Hepatocyte (in vitro differentiated cells): ENCODE results near the gene TAF6. TPM values are rescaled to one million over a fixed set of nuclear protein-coding genes. Genes with fewer than 3 reads are reported as not detected.

Experiments
- DNase-seq: peaks from one replicate; pipeline ENCODE4 v3.0.0-alpha.2; 2016; ENCODE audit warnings: low spot score
- H2AFZ ChIP-seq: fragments of 200-600 bp; sonication (generic); 2 replicates; pipeline ENCODE4 v1.6.0; 2016; ENCODE audit warnings: antibody characterized with exemption, mild to moderate bottlenecking
- H3K27ac ChIP-seq: fragments of 200-600 bp; sonication (generic); 2 replicates; pipeline ENCODE4 v1.5.1; 2016; ENCODE audit warnings: mild to moderate bottlenecking
- H3K27me3 ChIP-seq: fragments of 200-600 bp; sonication (generic); 2 replicates; pipeline ENCODE4 v1.6.1; 2016
- H3K36me3 ChIP-seq: fragments of 200-600 bp; sonication (generic); replicated peaks from 2 replicates; pipeline ENCODE4 v1.5.1; 2016; ENCODE audit warnings: low read depth; ENCODE audit not compliant: insufficient read depth
- H3K4me1 ChIP-seq: fragments of 200-600 bp; sonication (generic); 2 replicates; pipeline ENCODE4 v1.5.1; 2016; ENCODE audit warnings: mild to moderate bottlenecking, moderate library complexity; ENCODE audit not compliant: insufficient read depth
- H3K4me2 ChIP-seq: fragments of 200-600 bp; sonication (generic); 2 replicates; pipeline ENCODE4 v1.6.0; 2016
- H3K4me3 ChIP-seq: fragments of 200-600 bp; sonication (generic); 2 replicates; pipeline ENCODE4 v1.5.1; 2016; ENCODE audit warnings: mild to moderate bottlenecking
- H3K79me2 ChIP-seq: fragments of 200-600 bp; sonication (generic); 2 replicates; pipeline ENCODE4 v1.6.0; 2017; ENCODE audit warnings: mild to moderate bottlenecking
- H3K9me2 ChIP-seq: fragments of 200-600 bp; sonication (generic); replicated peaks from 2 replicates; pipeline ENCODE4 v1.6.0; 2017; ENCODE audit warnings: mild to moderate bottlenecking; ENCODE audit not compliant: insufficient read depth
- H3K9me3 ChIP-seq: fragments of 200-600 bp; sonication (generic); 2 replicates; pipeline ENCODE4 v1.5.1; 2016; ENCODE audit warnings: low read depth, mild to moderate bottlenecking
- H4K20me1 ChIP-seq: fragments of 200-600 bp; sonication (generic); 2 replicates; pipeline ENCODE4 v1.6.0; 2016; ENCODE audit warnings: mild to moderate bottlenecking; ENCODE audit not compliant: insufficient read depth, poor library complexity, severe bottlenecking
- CTCF ChIP-seq: fragments of 200-600 bp; sonication (generic); IDR thresholded peaks from 2 replicates; pipeline ENCODE4 v1.5.1; 2016; ENCODE audit warnings: antibody characterized with exemption, mild to moderate bottlenecking; ENCODE audit not compliant: poor library complexity
- EZH2 ChIP-seq: fragments of 200-600 bp; sonication (generic); IDR thresholded peaks from 2 replicates; pipeline ENCODE4 v1.6.1; 2016; ENCODE audit warnings: antibody characterized with exemption, mild to moderate bottlenecking, borderline replicate concordance
- EZH2phosphoT487 ChIP-seq: fragments of 200-600 bp; sonication (generic); IDR thresholded peaks from one replicate; pipeline ENCODE4 v1.6.1; 2018; ENCODE audit warnings: antibody characterized with exemption, mild to moderate bottlenecking, low read depth, moderate library complexity; ENCODE audit not compliant: unreplicated experiment, severe bottlenecking
- WGBS: methylation state at CpG from one replicate; pipeline ENCODE4 v1.1.6; 2016; ENCODE audit warnings: low lambda C conversion rate; ENCODE audit errors: missing lambda C conversion rate; 5-methylcytosine and 5-hydroxymethylcytosine counted together
- polyA plus RNA-seq: library from polyadenylated mRNA; unstranded; fragments of >200 nt; fragmentation: Nextera tagmentation; extraction: Ambion mirVana; gene quantifications from 2 replicates; pipeline ENCODE4 v1.2.1, GENCODE V29; 2016
- total RNA-seq: library from RNA; depleted of rRNA; stranded (reverse); fragments of >200 nt; gene quantifications from 2 replicates; pipeline ENCODE4 v1.2.3, GENCODE V29; 2014

TAF6 gene
- total RNA-seq (13.3 and 29.2 TPM in 2 replicates), polyA plus RNA-seq (44.2 and 44.3 TPM in 2 replicates)

GRCh38 chr7:100119072-100119969 lies at the start of gene TAF6, which contains the start of gene CNPY4:
TSS of gene TAF6 (minus strand) at chr7:100119358. CDS start at chr7:100114209, 5,149 bp downstream.
TSS of gene CNPY4 (plus strand) at chr7:100119634. CDS start at chr7:100119745, 111 bp downstream.
- H3K27me3 ChIP-seq, result no peaks in the 10 kb centered on the region
- TF ChIP-seq EZH2 (no peak), CTCF (no peak), EZH2phosphoT487 (no peak)
- peak within 1 kb of the TSS; percentile 47 for H2AFZ ChIP-seq
- peaks cover 12% of the 10 kb centered on the region for H3K4me1 ChIP-seq
- peak within 1 kb of the TSS; percentile 72 for H3K4me2 ChIP-seq
- H3K9me3 ChIP-seq, result no peaks in the 10 kb centered on the region
- H3K9me2 ChIP-seq, result no peaks in the 10 kb centered on the region
- H3K36me3 ChIP-seq, result no peaks in the 10 kb centered on the region
- H3K4me3 ChIP-seq, result peak within 1 kb of the TSS; percentile 85
- H3K27ac ChIP-seq, result peak within 1 kb of the TSS; percentile 90
- no peaks in the 10 kb centered on the region for H4K20me1 ChIP-seq
- peaks cover 25% of the 10 kb centered on the region for H3K79me2 ChIP-seq
- WGBS, result 1% methylated on average over 48 of the region's 49 CpGs
- DNase-seq, result peak; percentile 97

- DNase-seq, result peak; percentile 37
- peak overlapping the region; percentile 73 for H3K4me2 ChIP-seq
These were observed 48.8 kb upstream of the TAF6 start for GRCh38 chr7:100167912-100168323.

GRCh38 chr7:100166970-100167911 lies 48.1 kb upstream of the TAF6 start:
- H3K27ac ChIP-seq, result peak overlapping the region; percentile 33
- TF ChIP-seq EZH2 (no peak), EZH2phosphoT487 (no peak), CTCF (no peak)
- no peaks in the 10 kb centered on the region for H3K9me2 ChIP-seq
- no peaks in the 10 kb centered on the region for H3K36me3 ChIP-seq
- peaks cover 20% of the 10 kb centered on the region for H3K4me1 ChIP-seq
- WGBS, result 51% methylated on average over 14 of the region's 14 CpGs
- H3K27me3 ChIP-seq, result peaks cover 18% of the 10 kb centered on the region
- DNase-seq, result no peak
- no peak overlapping the region for H3K4me3 ChIP-seq
- H4K20me1 ChIP-seq, result no peaks in the 10 kb centered on the region
- H3K4me2 ChIP-seq, result peak overlapping the region; percentile 73
- H2AFZ ChIP-seq, result peak overlapping the region; percentile 24
- H3K79me2 ChIP-seq, result no peaks in the 10 kb centered on the region
- no peaks in the 10 kb centered on the region for H3K9me3 ChIP-seq

More at GRCh38 chr7:100167912-100168323, 48.8 kb upstream of the TAF6 start:
- H3K9me2 ChIP-seq, result no peaks in the 10 kb centered on the region
- no peaks in the 10 kb centered on the region for H3K36me3 ChIP-seq
- H3K4me3 ChIP-seq, result no peak overlapping the region
- H3K9me3 ChIP-seq, result no peaks in the 10 kb centered on the region
- peak overlapping the region; percentile 53 for H3K27ac ChIP-seq
- H2AFZ ChIP-seq, result peak overlapping the region; percentile 24
- WGBS, result 4% methylated on average over 11 of the region's 11 CpGs
- H3K27me3 ChIP-seq, result peaks cover 18% of the 10 kb centered on the region
- TF ChIP-seq EZH2phosphoT487 (no peak), EZH2 (no peak), CTCF (no peak)
- H3K4me1 ChIP-seq, result peaks cover 20% of the 10 kb centered on the region
- no peaks in the 10 kb centered on the region for H4K20me1 ChIP-seq
- H3K79me2 ChIP-seq, result no peaks in the 10 kb centered on the region
